ENCODE measurements around the gene GRWD1.

Gene GRWD1

GRCh38 chr19:48499316-48500090, 53.7 kb downstream of the GRWD1 start:
- no peak for DNase-seq

GRCh38 chr19:48500830-48501493, 55.2 kb downstream of the GRWD1 start:
- no peak for DNase-seq

GRCh38 chr19:48501494-48502349, 55.9 kb downstream of the GRWD1 start:
- peak; percentile 47 to 73 for DNase-seq

GRCh38 chr19:48502350-48503018, 56.7 kb downstream of the GRWD1 start:
- DNase-seq: peak in 1 of 2 experiments; percentile 64

- DNase-seq: no peak
These were observed 60.5 kb downstream of the GRWD1 start for GRCh38 chr19:48506138-48506733.
